K562 (cell line): ENCODE data around the gene MYB. TPM values are rescaled to one million over a fixed set of nuclear protein-coding genes. Genes with fewer than 3 reads are reported as not detected.
A peak's percentile ranks its signal among the peaks of the same experiment; 100 is the strongest.

ENCODE experiments used
- CBX1 ChIP-seq: sonication (generic); IDR thresholded peaks from 2 replicates; pipeline ENCODE4 v1.6.1; 2016; ENCODE audit warnings: antibody characterized with exemption, low read depth, mild to moderate bottlenecking
- CHD4 ChIP-seq: fragments of 200-600 bp; sonication (generic); IDR thresholded peaks from 3 replicates; pipeline ENCODE4 v1.6.1; 2012; ENCODE audit warnings: low read depth, mild to moderate bottlenecking, mixed read lengths, low read length, inconsistent platforms; ENCODE audit not compliant: insufficient read depth, insufficient replicate concordance, poor library complexity, severe bottlenecking
- GATAD2B ChIP-seq: fragments of 450-650 bp; IDR thresholded peaks from 2 replicates; pipeline ENCODE4 v1.6.1; 2017; ENCODE audit warnings: mild to moderate bottlenecking, borderline replicate concordance
- HLTF ChIP-seq: fragments of 450-650 bp; IDR thresholded peaks from 2 replicates; pipeline ENCODE4 v1.6.1; 2016
- JUNB ChIP-seq: fragments of 450-650 bp; formaldehyde crosslinking; conservative IDR thresholded peaks from 2 replicates; pipeline ENCODE4 v1.4.0; 2020; ENCODE audit warnings: mild to moderate bottlenecking
- MCM3 ChIP-seq: fragments of 450-650 bp; IDR thresholded peaks from 2 replicates; pipeline ENCODE4 v1.6.1; 2016
- TCFL5 ChIP-seq: fragments of 250-450 bp; sonication (Bioruptor Pico); conservative IDR thresholded peaks from 2 replicates; pipeline ENCODE4 v1.6.1; 2021; ENCODE audit warnings: mild to moderate bottlenecking, moderate library complexity, matching md5 sums
- TEAD4 ChIP-seq, 2 experiments: sonication (generic) in 1 of 2; formaldehyde crosslinking in 1 of 2; IDR thresholded peaks; 2 replicates each; pipeline versions ENCODE4 v1.6.1 to v1.8.0; 2012 to 2022; ENCODE audit warnings: borderline replicate concordance in 1 of 2, inconsistent platforms in 1 of 2, low read length in 1 of 2, mild to moderate bottlenecking in 1 of 2, missing genetic modification reagents in 1 of 2
- ZBTB33 ChIP-seq: sonication (generic); formaldehyde crosslinking; IDR thresholded peaks from 2 replicates; pipeline ENCODE4 v1.8.1; 2023; ENCODE audit warnings: mild to moderate bottlenecking, missing genetic modification reagents
- ZNF586 ChIP-seq: fragments of 450-650 bp; formaldehyde crosslinking; conservative IDR thresholded peaks from 2 replicates; pipeline ENCODE4 v1.4.0; 2020; ENCODE audit warnings: mild to moderate bottlenecking, moderate library complexity
- ZNF780A ChIP-seq: fragments of 250-450 bp; sonication (Bioruptor Pico); IDR thresholded peaks from 2 replicates; pipeline ENCODE4 v1.5.0; 2021; ENCODE audit warnings: mild to moderate bottlenecking
- polyA plus RNA-seq, 8 experiments: library from polyadenylated mRNA; depleted of rRNA in 4 of 8; stranded (reverse) in 5 of 8; unstranded in 3 of 8; fragments of >200 nt; fragmentation: Nextera tagmentation in 2 of 8; fragmentation: Illumina TruSeq in 1 of 8; extraction: Ambion mirVana in 2 of 8; extraction: Trizol in 1 of 8; gene quantifications; 2 replicates each; pipeline versions ENCODE4 v1.2.1 to v1.2.3, GENCODE V29; 2011 to 2014; ENCODE audit warnings: inconsistent platforms in 1 of 8, missing spikeins in 1 of 8
- total RNA-seq, 7 experiments: library from RNA; depleted of rRNA in 6 of 7; stranded (reverse); fragments of >200 nt in 6 of 7; fragmentation: Illumina TruSeq in 2 of 7; extraction: Trizol in 2 of 7; gene quantifications; 2 replicates each; pipeline versions ENCODE4 v1.2.1 to v1.2.3, GENCODE V29; 2011 to 2021; ENCODE audit warnings: low replicate concordance in 1 of 7
- TF ChIP-seq, protein P1 (sequence below), 2 experiments: fragments of 450-650 bp in 1 of 2; sonication (generic) in 1 of 2; formaldehyde crosslinking in 1 of 2; IDR thresholded peaks; 2 replicates each; pipeline versions ENCODE4 v1.7.1 to v1.9.0; 2016 to 2022; ENCODE audit warnings: inconsistent platforms in 1 of 2, mild to moderate bottlenecking in 1 of 2, missing genetic modification reagents in 1 of 2
- TF ChIP-seq, protein P2 (sequence below): fragments of 450-650 bp; IDR thresholded peaks from 2 replicates; pipeline ENCODE4 v1.6.1; 2018; ENCODE audit not compliant: partially characterized antibody

Gene MYB
- total and polyA plus RNA-seq, 9 of the 15 experiments (the other 6 are each of a cell fraction or from before 2014, with no cell fraction given), result 35.8 to 218 (median 140) TPM

GRCh38 chr6:135195522-135195921 lies 14.4 kb downstream of the MYB start (continued):
- TF ChIP-seq, protein P1, sequence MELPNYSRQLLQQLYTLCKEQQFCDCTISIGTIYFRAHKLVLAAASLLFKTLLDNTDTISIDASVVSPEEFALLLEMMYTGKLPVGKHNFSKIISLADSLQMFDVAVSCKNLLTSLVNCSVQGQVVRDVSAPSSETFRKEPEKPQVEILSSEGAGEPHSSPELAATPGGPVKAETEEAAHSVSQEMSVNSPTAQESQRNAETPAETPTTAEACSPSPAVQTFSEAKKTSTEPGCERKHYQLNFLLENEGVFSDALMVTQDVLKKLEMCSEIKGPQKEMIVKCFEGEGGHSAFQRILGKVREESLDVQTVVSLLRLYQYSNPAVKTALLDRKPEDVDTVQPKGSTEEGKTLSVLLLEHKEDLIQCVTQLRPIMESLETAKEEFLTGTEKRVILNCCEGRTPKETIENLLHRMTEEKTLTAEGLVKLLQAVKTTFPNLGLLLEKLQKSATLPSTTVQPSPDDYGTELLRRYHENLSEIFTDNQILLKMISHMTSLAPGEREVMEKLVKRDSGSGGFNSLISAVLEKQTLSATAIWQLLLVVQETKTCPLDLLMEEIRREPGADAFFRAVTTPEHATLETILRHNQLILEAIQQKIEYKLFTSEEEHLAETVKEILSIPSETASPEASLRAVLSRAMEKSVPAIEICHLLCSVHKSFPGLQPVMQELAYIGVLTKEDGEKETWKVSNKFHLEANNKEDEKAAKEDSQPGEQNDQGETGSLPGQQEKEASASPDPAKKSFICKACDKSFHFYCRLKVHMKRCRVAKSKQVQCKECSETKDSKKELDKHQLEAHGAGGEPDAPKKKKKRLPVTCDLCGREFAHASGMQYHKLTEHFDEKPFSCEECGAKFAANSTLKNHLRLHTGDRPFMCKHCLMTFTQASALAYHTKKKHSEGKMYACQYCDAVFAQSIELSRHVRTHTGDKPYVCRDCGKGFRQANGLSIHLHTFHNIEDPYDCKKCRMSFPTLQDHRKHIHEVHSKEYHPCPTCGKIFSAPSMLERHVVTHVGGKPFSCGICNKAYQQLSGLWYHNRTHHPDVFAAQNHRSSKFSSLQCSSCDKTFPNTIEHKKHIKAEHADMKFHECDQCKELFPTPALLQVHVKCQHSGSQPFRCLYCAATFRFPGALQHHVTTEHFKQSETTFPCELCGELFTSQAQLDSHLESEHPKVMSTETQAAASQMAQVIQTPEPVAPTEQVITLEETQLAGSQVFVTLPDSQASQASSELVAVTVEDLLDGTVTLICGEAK (IDR thresholded peaks at IDR 0.05), result no peak
- TF ChIP-seq, protein P1 (CRISPR knock-in tag; IDR thresholded peaks at IDR 0.05), result no peak
- TF ChIP-seq, protein P2, sequence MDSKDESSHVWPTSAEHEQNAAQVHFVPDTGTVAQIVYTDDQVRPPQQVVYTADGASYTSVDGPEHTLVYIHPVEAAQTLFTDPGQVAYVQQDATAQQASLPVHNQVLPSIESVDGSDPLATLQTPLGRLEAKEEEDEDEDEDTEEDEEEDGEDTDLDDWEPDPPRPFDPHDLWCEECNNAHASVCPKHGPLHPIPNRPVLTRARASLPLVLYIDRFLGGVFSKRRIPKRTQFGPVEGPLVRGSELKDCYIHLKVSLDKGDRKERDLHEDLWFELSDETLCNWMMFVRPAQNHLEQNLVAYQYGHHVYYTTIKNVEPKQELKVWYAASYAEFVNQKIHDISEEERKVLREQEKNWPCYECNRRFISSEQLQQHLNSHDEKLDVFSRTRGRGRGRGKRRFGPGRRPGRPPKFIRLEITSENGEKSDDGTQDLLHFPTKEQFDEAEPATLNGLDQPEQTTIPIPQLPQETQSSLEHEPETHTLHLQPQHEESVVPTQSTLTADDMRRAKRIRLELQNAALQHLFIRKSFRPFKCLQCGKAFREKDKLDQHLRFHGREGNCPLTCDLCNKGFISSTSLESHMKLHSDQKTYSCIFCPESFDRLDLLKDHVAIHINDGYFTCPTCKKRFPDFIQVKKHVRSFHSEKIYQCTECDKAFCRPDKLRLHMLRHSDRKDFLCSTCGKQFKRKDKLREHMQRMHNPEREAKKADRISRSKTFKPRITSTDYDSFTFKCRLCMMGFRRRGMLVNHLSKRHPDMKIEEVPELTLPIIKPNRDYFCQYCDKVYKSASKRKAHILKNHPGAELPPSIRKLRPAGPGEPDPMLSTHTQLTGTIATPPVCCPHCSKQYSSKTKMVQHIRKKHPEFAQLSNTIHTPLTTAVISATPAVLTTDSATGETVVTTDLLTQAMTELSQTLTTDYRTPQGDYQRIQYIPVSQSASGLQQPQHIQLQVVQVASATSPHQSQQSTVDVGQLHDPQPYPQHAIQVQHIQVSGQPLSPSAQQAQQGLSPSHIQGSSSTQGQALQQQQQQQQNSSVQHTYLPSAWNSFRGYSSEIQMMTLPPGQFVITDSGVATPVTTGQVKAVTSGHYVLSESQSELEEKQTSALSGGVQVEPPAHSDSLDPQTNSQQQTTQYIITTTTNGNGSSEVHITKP, result no peak
- TF ChIP-seq HLTF (no peak), ZBTB33 (no peak), GATAD2B (no peak), TCFL5 (CRISPR knock-in tag) (0 out of 2 replicates have a peak, but pooled peaks have one; percentile 18), TEAD4 (IDR thresholded peaks at IDR 0.05; ENCODE audit: low read length) (peak; percentile 82), TEAD4 (CRISPR knock-in tag; IDR thresholded peaks at IDR 0.05; ENCODE audit: borderline replicate concordance) (no peak), MCM3 (no peak), CBX1 (no peak), CHD4 (no peak), ZNF586 (CRISPR knock-in tag) (no peak), ZNF780A (CRISPR knock-in tag) (no peak), JUNB (CRISPR knock-in tag) (no peak)
